Measurements from ENCODE around the gene EML6. TPM values are rescaled to one million over a fixed set of nuclear protein-coding genes. Genes with fewer than 3 reads are reported as not detected.

EML6 gene
- total and polyA plus RNA-seq, 10 of the 15 experiments (the other 5 are each of a cell fraction or from before 2014, with no cell fraction given) = 0.09 to 0.67 (median 0.21) TPM

DNA sequence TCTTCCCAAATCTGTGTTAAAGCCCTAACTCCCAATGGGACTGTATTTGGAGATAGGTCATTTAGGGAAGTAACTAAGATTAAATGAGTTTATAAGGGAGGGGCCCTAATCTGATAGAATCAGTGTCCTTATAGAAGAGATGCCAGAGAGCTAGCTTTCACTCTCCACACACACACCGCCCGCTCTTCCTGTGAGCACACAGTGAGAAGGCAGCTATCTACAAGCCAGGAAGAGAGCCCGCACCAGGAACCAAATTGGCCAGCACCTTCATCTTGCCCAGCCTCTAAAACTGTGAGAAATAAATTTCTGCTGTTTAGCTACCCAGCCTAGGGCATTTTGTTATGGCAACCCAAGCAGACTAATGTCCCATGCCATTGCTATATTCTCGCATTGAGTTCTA is 201.6 kb downstream of the EML6 start:
- in situ Hi-C loops (cut with MboI) (no loop called here), intact Hi-C loops (cut with micrococcal nuclease; ENCODE audit: unreplicated experiment) (no loop called here)
- DNase-seq (ENCODE audit: low read depth, low spot score) = no peak
- Histone ChIP-seq H3K4me2 (ENCODE audit: control insufficient read depth, insufficient read depth) (no peak overlapping the region), H3K9me3 (replicated peaks; ENCODE audit: control insufficient read depth, insufficient read depth, low read length) (no peaks in the 10 kb centered on the region; the same call in 1 of the 3 replicates), H3K4me1 (ENCODE audit: control insufficient read depth, insufficient read depth, low read length) (peaks cover 2% of the 10 kb centered on the region; the same call in 1 of the 2 replicates), H4K20me1 (ENCODE audit: control insufficient read depth, insufficient read depth) (no peaks in the 10 kb centered on the region), H3K79me2 (ENCODE audit: control insufficient read depth, insufficient read depth, low read length) (no peaks in the 10 kb centered on the region), H3K27me3 (replicated peaks in 1 of 2; ENCODE audit: control insufficient read depth in 2 of 2, insufficient read depth in 2 of 2, low read length in 1 of 2) (no peaks in the 10 kb centered on the region), H3K27ac (ENCODE audit: control insufficient read depth, insufficient read depth) (no peak overlapping the region), H3K9ac (ENCODE audit: control insufficient read depth, insufficient read depth, low read length) (no peak overlapping the region), H2AFZ (ENCODE audit: control insufficient read depth, low read depth, low read length) (no peak overlapping the region), H3K36me3 (ENCODE audit: control insufficient read depth in 2 of 2, insufficient read depth in 2 of 2, low read length in 1 of 2) (no peaks in the 10 kb centered on the region), H3K4me3 (no peak overlapping the region)
- 89% methylated on average over 4 of the region's 4 CpGs for WGBS (ENCODE audit: insufficient coverage, insufficient replicate concordance, low lambda C conversion rate, missing lambda C conversion rate)
- CTCF ChIA-PET = interaction anchor here (0.6 to 1.8 kb wide), 2 partner anchors 25 to 1723 kb away, joined by 3 to 5 read pairs; no protein-coding TSS in a partner anchor
- SMC1A ChIA-PET (ENCODE audit: uncharacterized antibody, unreplicated experiment) = interaction anchor here (0.8 kb wide), 1 partner anchor 13 kb away, joined by 3 read pairs; no protein-coding TSS in a partner anchor
- no peak for FAIRE-seq
- RAD21 ChIA-PET (ENCODE audit: unreplicated experiment) = interaction anchor here (1.1 kb wide), 1 partner anchor 86 kb away, joined by 3 read pairs; no protein-coding TSS in a partner anchor
- BruUV-seq (replicated peaks) = no TSS peak
- POLR2A ChIA-PET = no interaction called here
- ATAC-seq = no peak
- TF ChIP-seq, protein P1, sequence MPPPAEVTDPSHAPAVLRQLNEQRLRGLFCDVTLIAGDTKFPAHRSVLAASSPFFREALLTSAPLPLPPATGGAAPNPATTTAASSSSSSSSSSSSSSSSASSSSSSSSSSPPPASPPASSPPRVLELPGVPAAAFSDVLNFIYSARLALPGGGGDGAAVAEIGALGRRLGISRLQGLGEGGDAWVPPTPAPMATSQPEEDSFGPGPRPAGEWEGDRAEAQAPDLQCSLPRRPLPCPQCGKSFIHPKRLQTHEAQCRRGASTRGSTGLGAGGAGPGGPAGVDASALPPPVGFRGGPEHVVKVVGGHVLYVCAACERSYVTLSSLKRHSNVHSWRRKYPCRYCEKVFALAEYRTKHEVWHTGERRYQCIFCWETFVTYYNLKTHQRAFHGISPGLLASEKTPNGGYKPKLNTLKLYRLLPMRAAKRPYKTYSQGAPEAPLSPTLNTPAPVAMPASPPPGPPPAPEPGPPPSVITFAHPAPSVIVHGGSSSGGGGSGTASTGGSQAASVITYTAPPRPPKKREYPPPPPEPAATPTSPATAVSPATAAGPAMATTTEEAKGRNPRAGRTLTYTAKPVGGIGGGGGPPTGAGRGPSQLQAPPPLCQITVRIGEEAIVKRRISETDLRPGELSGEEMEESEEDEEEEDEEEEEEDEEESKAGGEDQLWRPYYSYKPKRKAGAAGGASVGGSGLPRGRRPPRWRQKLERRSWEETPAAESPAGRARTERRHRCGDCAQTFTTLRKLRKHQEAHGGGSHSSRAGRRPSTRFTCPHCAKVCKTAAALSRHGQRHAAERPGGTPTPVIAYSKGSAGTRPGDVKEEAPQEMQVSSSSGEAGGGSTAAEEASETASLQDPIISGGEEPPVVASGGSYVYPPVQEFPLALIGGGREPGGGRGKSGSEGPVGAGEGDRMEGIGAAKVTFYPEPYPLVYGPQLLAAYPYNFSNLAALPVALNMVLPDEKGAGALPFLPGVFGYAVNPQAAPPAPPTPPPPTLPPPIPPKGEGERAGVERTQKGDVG (CRISPR knock-in tag; IDR thresholded peaks at IDR 0.05) = no peak
- TF ChIP-seq, protein P2, sequence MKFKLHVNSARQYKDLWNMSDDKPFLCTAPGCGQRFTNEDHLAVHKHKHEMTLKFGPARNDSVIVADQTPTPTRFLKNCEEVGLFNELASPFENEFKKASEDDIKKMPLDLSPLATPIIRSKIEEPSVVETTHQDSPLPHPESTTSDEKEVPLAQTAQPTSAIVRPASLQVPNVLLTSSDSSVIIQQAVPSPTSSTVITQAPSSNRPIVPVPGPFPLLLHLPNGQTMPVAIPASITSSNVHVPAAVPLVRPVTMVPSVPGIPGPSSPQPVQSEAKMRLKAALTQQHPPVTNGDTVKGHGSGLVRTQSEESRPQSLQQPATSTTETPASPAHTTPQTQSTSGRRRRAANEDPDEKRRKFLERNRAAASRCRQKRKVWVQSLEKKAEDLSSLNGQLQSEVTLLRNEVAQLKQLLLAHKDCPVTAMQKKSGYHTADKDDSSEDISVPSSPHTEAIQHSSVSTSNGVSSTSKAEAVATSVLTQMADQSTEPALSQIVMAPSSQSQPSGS (IDR thresholded peaks at IDR 0.05; ENCODE audit: low read length) = no peak
- TF ChIP-seq MTA2 (IDR thresholded peaks at IDR 0.05; ENCODE audit: low read depth) (no peak), IKZF2 (IDR thresholded peaks at IDR 0.05) (no peak), LARP7 (IDR thresholded peaks at IDR 0.05) (no peak), NFIC (IDR thresholded peaks at IDR 0.05; ENCODE audit: low read depth, low read length) (no peak), SRF (IDR thresholded peaks at IDR 0.05; ENCODE audit: low read depth in 2 of 2, low read length in 2 of 2) (no peak), MEF2B (IDR thresholded peaks at IDR 0.05; ENCODE audit: partially characterized antibody, poor library complexity, severe bottlenecking) (no peak)
- TF ChIP-seq, protein P3, sequence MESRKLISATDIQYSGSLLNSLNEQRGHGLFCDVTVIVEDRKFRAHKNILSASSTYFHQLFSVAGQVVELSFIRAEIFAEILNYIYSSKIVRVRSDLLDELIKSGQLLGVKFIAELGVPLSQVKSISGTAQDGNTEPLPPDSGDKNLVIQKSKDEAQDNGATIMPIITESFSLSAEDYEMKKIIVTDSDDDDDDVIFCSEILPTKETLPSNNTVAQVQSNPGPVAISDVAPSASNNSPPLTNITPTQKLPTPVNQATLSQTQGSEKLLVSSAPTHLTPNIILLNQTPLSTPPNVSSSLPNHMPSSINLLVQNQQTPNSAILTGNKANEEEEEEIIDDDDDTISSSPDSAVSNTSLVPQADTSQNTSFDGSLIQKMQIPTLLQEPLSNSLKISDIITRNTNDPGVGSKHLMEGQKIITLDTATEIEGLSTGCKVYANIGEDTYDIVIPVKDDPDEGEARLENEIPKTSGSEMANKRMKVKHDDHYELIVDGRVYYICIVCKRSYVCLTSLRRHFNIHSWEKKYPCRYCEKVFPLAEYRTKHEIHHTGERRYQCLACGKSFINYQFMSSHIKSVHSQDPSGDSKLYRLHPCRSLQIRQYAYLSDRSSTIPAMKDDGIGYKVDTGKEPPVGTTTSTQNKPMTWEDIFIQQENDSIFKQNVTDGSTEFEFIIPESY (IDR thresholded peaks at IDR 0.05) = no peak
- TF ChIP-seq, protein P4, sequence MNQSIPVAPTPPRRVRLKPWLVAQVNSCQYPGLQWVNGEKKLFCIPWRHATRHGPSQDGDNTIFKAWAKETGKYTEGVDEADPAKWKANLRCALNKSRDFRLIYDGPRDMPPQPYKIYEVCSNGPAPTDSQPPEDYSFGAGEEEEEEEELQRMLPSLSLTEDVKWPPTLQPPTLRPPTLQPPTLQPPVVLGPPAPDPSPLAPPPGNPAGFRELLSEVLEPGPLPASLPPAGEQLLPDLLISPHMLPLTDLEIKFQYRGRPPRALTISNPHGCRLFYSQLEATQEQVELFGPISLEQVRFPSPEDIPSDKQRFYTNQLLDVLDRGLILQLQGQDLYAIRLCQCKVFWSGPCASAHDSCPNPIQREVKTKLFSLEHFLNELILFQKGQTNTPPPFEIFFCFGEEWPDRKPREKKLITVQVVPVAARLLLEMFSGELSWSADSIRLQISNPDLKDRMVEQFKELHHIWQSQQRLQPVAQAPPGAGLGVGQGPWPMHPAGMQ (IDR thresholded peaks at IDR 0.05; ENCODE audit: borderline replicate concordance) = no peak
- TF ChIP-seq, protein P5, sequence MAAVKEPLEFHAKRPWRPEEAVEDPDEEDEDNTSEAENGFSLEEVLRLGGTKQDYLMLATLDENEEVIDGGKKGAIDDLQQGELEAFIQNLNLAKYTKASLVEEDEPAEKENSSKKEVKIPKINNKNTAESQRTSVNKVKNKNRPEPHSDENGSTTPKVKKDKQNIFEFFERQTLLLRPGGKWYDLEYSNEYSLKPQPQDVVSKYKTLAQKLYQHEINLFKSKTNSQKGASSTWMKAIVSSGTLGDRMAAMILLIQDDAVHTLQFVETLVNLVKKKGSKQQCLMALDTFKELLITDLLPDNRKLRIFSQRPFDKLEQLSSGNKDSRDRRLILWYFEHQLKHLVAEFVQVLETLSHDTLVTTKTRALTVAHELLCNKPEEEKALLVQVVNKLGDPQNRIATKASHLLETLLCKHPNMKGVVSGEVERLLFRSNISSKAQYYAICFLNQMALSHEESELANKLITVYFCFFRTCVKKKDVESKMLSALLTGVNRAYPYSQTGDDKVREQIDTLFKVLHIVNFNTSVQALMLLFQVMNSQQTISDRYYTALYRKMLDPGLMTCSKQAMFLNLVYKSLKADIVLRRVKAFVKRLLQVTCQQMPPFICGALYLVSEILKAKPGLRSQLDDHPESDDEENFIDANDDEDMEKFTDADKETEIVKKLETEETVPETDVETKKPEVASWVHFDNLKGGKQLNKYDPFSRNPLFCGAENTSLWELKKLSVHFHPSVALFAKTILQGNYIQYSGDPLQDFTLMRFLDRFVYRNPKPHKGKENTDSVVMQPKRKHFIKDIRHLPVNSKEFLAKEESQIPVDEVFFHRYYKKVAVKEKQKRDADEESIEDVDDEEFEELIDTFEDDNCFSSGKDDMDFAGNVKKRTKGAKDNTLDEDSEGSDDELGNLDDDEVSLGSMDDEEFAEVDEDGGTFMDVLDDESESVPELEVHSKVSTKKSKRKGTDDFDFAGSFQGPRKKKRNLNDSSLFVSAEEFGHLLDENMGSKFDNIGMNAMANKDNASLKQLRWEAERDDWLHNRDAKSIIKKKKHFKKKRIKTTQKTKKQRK (IDR thresholded peaks at IDR 0.05; ENCODE audit: low read depth, low read length) = no peak

Measured in GM12878 (cell line).